Transverse colon (tissue), 3 donors: ENCODE results near the gene TPT1.

Experiments
- POLR2A ChIP-seq: fragments of 450-650 bp; IDR thresholded peaks from one replicate; pipeline ENCODE4 v1.6.1; 2016; ENCODE audit warnings: antibody characterized with exemption, mild to moderate bottlenecking, moderate library complexity
- TF ChIP-seq, protein P1 (sequence below), 5 experiments: fragments of 200-600 bp in 3 of 5; fragments of 450-650 bp in 2 of 5; sonication (generic) in 3 of 5; IDR thresholded peaks; 1 replicate in 2 of 5; 2 replicates in 3 of 5; pipeline ENCODE4 v1.5.1; 2016 to 2017; ENCODE audit warnings: antibody characterized with exemption in 5 of 5, inconsistent platforms in 3 of 5, mild to moderate bottlenecking in 2 of 5, moderate library complexity in 1 of 5

DNA sequence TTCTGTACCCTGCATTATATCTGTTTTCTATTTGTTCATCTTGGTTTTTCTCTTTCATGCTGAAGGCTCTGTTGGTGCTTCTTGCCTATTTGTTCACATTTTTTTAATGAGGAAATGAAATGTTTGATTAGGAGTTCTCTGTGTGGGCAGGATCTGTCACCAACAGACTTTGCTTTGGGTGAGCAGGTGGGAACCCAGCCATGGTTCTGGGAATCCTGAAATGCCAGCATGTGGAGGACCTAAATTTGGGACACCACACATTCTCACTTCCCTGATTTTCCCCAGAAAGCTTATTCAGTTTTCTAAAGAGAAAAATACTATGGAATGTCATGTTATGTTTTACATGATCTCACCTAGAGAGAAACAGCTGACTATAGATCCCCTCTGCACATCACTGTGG is 34.0 kb downstream of the TPT1 start:
- TF ChIP-seq, protein P1, sequence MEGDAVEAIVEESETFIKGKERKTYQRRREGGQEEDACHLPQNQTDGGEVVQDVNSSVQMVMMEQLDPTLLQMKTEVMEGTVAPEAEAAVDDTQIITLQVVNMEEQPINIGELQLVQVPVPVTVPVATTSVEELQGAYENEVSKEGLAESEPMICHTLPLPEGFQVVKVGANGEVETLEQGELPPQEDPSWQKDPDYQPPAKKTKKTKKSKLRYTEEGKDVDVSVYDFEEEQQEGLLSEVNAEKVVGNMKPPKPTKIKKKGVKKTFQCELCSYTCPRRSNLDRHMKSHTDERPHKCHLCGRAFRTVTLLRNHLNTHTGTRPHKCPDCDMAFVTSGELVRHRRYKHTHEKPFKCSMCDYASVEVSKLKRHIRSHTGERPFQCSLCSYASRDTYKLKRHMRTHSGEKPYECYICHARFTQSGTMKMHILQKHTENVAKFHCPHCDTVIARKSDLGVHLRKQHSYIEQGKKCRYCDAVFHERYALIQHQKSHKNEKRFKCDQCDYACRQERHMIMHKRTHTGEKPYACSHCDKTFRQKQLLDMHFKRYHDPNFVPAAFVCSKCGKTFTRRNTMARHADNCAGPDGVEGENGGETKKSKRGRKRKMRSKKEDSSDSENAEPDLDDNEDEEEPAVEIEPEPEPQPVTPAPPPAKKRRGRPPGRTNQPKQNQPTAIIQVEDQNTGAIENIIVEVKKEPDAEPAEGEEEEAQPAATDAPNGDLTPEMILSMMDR (IDR thresholded peaks at IDR 0.05), result no peak
- no peak for TF ChIP-seq POLR2A
